ENCODE measurements around the gene FAM83F.
A peak's percentile ranks its signal among the peaks of the same experiment; 100 is the strongest.
"Not testable (repeated sequence)": the region's sequence is repeated elsewhere in the genome, so short reads cannot be mapped to it uniquely, and the experiment has no call there.

Gene FAM83F

DNA sequence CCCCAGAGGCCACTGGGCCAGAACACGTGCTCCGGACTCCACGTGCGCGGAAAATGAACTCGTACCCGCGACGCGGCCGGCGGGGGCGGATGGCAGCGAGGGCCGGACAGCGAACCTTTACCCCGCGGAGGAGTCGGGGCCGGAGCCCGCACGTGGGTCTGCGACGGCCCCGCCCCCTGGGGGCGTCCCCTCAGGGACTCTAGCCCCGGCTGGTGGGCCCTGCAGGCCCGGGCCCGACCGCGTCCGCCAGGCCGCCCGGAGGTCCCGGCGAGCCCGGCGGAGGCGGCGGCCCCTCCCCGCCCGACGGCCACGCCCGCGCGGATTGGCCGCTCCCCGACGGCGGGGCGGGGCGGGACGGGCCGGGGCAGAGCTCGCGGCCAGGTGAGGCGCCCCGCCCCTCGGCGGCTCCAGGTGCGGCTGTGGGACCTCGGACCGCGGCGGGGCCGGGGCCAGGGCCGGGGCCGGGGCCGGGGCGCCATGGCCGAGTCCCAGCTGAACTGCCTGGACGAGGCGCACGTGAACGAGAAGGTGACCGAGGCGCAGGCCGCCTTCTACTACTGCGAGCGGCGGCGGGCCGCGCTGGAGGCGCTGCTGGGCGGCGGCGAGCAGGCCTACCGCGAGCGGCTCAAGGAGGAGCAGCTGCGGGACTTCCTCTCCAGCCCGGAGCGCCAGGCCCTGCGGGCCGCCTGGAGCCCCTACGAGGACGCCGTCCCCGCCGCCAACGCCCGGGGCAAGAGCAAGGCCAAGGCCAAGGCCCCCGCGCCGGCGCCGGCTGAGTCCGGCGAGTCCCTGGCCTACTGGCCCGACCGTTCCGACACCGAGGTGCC lies at the start of gene FAM83F:
Gene FAM83F (plus strand): TSS at position 389 of the 827 bp plus-strand sequence. CDS start 89 bp downstream, at position 478.
- no peak for DNase-seq

DNA sequence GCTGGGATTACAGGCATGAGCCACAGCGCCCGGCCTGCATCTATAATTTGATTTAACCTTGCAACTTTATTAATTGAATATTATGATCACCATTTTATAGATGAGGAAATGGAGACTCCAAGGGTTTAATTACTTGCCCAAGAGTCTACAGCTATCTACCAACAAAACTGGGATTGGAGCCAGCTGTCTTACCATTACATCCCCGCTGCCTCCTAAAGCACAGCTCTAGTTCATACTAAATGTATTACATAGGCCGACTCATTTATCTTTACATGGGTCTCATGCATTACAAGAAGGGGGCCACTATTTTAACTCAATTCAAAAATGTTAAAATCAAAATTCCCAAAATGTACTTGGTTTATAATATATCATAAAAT lies 48.6 kb upstream of the FAM83F start:
- DNase-seq = no peak

DNA sequence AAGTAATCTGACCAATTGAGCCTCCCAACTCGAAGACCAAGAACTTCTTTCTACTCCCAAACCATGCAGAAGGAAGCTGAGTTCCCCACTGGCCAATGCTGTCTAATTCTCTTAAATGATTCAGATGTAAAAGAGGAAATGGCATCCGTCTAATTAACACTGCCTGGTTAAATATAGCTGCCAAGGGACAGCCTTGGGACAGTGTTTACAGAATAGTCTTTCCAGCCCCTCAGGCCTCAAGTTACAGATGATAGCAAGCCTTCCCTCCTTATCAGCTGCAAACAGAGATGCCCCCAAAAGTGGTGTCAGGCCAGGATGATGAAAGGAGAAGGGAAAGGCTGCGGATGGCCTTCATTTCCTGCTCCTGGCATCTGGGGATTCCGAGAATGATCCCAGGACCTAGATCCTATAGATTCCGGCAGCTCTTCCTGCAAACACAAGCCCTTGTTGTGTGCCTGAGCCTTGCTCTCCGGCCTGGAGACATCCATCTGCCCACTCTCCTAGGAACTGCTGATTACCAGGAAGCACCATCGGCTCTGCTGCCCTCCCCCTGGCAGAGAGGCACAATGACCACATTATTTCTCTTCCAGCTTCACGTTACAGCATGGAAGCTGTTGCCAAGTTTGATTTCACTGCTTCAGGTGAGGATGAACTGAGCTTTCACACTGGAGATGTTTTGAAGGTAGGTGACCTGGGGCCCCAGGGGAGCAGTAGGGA lies 48.1 kb upstream of the FAM83F start:
- no peak for DNase-seq

DNA sequence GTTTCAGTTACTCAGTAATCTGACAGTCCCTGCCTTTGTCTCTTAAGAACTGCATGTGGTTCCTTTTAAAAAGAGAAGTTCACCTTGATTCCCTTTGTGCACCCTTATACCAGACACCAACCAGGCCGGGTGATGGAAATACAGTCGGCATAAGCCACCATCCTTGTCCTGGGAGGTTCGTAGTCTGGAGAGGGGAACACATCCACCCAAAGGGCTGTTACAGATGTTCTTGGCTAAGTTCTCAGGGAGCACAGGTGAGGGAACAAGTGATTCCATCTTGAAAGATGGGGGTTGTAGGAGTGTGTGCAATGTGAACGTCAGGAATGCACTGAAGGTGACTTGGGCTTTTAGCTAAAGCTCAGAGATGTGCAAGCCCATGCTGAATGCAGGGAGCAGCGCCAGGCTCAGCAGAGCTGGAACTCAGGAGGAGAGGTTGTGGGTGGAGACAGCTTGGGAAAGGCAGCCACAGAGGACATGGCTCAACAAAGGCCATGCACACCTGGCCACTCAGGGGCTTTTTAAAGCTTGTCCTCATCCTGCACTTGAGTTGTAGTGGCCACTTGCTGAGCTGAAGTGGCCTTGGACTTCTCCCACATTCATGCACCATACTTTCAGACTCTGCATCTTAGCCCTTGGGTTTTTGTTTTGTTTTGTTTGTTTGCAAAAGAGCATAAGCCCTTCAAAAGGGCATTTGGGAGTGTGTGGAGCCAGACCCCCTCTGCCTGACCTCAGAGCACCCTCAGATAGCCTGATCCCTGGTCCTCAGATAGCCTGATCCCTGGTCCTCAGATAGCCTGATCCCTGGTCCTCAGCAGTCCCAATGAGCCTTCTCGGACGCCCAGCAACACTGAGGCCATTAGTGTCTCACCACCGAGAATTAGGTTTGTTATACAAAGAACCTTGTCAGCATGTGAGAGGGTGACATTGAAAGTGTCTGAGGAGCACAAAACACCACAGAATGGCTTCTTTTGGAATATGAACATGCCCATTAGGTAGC lies 47.2 kb upstream of the FAM83F start:
- DNase-seq = no peak

DNA sequence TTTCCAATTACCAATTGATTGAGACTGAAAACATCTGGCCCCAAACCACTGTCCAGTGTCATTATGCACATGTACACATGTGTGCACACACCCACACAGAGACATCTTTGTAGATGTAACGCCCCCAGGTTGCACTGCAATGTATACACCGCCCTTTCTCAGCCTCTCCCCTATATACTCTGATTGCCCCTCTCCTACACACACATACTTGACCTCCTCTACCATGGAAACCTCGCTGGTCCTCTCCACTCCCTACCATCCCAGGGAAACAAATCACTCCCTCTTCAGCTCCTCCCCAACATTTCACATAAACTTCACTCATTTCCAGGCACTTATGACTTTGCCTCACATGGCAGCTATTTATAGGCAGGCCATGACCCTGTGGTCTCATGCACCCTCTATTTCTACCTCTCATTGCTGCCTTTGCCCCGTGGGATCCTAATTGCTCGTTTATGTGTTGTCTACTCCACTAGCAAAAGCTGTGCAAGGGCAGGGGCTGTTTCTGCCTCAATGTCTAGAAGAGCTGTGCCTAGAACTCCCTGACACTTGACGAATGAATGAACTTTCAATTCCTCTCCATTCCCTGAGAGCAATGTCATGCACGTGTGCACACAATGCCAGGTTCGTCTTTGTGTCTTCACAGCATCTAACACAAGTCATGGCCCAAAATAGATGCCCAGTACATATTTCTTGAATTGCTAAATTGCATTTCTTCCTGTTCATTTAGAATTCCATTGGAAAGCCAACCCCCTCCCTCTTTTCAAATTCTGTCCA lies 44.6 kb upstream of the FAM83F start:
- DNase-seq = no peak

DNA sequence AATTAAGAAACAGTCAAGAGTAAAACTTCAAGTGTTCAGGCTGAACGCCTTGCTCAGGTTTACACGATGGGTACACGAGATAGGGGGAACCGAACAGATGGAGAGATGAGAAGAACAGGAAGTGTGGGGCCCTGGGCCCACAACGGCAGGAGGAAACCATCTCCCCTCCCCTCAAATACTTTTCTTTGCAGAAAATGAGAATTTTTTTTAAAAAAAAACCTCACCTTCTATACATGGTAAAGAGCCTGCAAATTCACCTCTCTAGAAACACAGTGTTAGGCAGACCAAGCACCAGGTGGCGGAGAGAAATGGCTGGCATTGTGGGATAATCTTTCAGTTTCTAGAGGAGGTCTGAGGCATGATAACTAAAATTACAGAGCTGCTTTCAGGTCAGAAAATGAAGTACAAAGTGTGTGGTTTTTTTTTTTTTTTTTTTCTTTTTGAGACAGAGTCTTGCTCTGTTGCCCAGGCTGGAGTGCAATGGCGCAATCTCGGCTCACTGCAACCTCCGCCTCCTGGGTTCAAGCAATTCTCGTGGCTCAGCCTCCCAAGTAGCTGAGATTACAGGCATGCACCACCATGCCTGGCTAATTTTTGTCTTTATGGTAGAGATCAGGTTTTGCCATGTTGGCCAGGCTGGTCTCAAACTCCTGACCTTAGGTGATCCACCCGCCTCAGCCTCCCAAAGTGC lies 43.0 kb upstream of the FAM83F start:
- not testable (repeated sequence) for DNase-seq

DNA sequence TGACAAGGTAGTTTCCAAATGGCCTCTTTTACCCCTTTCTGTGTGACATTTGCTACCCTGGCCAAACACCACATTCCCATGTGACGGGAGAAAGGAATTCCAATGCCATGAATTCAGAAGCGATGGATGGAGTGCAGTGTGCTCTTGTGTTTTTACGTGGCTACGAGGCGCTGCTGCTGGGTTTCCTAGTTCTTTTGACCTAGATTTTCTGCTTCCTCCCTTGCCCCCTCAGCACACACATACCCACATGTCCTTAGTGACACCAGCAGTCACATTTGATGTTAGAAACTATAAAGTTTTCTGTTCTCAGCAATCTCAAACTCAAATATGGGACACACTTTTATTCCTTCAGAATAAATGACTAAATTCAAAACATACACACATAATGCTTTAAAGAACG lies 42.4 kb upstream of the FAM83F start:
- no peak for DNase-seq

DNA sequence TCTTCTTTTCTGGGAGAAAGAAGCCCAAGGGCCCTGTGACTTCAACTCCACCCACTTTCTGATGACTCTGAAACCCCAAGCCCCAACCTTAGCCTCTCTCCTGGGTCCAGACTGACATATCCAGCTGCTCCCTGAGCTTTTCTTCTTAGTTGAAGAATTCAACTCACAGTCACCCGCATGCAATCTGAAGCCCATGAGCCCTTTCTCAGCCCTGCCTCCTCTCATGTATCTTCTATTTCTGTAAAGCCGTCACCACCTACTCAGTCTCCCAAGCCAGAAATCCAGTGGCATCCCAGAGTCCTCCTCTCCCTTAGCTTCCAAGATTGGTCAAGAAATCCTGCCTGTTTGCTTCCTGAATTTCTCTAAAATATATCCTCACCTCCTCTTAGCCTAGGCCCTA lies 41.7 kb upstream of the FAM83F start:
- no peak for DNase-seq

DNA sequence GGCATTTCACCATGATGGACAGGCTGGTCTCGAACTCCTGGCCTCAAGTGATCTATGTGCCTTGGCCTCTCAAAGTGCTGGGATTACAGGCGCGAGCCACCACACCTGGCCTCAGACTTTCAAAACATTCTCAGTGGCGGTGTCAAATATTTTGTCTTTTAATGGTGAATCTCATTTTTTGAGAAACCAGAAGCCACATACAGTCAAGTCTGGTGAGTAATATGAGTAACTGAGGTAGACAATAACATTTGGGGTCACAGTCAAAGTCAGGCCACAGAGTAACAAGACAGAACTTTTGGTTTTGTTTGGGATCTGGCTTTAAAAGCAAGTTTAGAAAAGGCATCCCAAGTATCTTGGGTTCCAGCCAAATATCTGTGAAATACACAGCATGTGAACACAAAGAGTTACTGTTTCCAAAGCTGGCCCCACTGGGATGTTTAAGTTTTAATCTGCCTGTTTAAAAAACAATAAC lies 40.1 kb upstream of the FAM83F start:
- peak in 1 of 2 experiments; percentile 30 for DNase-seq

DNA sequence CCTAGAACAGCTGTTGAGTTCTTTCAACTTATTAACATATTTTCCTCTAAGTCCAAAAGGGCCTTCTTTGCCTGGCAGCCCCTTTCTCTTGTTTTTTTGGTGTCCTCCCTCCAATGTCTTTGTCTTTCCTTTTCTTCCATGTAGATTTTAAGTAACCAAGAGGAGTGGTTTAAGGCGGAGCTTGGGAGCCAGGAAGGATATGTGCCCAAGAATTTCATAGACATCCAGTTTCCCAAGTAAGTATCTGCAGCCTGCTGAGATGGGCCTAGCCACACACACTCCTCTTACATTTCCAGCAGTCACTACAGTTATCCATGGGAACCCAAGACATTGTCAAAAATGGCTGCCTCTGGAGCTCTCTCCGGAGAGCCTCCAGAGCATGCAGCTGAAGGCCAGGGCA lies 39.1 kb upstream of the FAM83F start:
- no peak for DNase-seq

DNA sequence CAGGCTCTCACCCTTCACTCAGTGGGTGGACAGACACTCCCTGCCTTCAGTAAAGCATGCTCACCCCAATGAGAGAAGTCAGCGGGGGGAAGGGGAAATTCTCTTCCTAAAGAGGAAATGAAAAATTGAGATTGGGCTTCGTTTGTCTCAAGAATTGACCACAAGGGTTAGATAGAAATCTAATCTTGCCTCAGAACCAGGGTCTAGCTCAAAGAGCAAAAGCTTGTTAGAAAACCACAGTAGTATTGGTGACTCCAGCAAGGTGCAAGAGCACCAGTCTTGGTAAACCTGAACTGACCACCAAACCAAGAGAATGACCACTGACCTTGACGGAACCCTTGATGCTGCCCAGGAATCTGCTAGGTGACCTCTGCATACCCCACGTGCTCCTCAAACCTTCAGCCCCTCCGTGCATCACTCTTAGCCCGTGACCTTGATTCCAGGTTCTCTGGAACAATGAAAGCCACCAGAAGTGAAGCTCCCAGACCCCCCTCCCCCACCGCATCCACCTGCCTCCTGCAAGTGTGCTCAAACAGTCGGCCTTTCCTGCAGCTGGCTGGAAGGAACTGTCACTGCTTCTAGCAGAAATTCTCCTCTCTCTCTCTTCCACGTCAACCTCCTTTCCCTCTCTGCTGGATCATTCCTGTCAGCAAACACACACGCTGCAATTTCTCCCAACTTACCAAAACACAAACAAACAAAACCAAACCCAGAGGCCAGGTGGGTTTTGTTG lies 37.7 kb upstream of the FAM83F start:
- no peak for DNase-seq

DNA sequence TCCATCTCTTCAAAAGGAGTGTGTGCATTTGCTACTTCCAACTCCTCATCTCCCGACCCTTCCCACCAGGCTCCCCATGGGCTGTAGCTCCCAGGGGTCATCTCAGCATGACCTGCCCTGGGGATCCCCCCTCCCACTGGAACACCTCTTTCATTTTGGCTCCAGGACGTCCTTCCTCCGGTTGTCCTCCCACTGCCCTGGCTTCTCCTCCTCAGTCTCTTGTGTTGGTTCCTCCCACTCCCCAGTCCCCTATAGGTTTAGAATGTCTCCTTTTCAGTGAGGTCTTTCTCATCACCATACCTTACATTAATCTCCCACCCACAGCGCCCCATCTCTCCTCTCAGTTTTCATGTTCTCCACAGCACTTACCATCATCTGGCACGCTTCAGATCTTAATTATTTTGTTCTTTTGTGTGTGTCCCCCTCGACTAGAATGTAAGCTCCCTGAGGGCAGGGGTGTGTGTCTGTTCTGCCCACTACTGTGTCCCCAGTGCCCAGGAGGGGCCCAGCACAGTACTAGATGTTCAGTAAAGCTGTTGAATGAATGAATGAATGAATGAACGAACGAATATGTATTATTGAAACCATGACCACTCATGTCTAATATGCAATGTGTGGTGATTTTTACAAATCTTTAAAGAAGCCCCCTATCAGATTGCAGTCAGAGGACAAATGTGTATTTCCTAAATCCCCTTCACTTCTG lies 36.6 kb upstream of the FAM83F start:
- no peak for DNase-seq

DNA sequence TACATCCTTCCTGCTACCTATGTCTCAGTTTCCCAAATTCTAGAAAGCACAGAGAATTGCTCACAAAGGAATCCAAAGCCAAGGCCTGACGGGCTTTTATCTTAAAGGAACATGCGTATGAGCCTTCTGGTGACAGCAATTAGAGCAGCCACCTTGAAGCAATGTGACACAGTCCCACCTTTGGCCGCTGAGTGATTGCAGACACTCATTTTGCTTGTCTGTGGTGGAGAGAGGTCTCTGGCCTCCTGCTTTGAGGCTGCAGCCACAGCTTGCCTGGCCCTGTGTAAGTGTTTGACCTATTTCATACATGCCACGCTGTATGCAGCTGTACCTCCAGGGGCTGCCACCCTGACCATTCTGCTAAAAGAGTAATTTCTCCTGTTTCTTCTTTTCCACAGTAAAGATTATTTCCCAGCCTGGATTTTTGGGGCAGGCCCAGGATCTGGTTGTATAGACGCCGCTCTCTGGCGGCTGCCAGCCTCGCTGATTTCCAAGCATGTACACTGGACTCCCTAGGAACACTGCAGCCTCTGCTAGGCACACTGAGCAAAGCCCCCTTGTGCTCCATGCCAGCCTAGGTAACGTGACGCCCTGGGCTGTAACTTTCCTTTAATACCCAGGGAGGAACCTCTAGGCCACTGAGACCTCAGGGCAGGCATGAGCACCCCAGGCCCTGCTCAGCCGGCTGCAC lies 35.7 kb upstream of the FAM83F start:
- no peak for DNase-seq

DNA sequence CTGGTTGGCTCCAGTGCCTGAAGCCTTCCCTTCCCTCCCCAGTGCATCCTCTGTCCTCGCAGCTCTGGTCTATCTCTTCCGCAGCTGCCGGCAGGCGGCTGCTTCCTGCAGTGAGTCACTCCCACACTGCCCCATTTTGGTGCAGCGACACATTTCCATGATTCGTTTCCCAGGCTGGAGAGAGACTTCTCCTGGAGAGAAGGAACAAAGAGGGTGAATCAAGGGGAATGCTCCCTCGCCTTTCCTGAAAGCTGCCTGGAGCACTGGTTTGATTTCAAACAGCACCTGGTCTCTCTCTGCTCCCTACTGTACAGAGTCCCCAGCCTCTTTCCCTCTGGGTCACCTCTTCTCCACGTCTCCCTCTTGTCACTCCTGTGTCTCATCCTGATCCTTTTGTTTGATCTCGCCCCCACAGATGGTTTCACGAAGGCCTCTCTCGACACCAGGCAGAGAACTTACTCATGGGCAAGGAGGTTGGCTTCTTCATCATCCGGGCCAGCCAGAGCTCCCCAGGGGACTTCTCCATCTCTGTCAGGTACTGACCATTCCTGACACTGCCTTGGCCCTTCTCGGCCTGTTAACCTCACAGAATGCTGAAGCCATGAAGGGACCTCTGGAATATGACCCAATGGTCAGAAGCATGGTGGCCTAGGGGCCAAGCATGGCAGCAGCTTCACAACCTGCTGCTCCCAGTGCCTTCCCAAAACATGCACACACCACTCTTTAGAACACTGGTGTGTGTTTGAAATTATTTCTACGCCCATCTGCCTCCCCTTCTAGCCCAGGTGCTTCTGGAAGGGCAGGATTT lies 34.9 kb upstream of the FAM83F start, which contains the start of gene TMA7B:
Gene TMA7B (plus strand): TSS at position 758 of the 808 bp plus-strand sequence. CDS start 3,978 bp downstream, outside the sequence.
- DNase-seq = no peak

DNA sequence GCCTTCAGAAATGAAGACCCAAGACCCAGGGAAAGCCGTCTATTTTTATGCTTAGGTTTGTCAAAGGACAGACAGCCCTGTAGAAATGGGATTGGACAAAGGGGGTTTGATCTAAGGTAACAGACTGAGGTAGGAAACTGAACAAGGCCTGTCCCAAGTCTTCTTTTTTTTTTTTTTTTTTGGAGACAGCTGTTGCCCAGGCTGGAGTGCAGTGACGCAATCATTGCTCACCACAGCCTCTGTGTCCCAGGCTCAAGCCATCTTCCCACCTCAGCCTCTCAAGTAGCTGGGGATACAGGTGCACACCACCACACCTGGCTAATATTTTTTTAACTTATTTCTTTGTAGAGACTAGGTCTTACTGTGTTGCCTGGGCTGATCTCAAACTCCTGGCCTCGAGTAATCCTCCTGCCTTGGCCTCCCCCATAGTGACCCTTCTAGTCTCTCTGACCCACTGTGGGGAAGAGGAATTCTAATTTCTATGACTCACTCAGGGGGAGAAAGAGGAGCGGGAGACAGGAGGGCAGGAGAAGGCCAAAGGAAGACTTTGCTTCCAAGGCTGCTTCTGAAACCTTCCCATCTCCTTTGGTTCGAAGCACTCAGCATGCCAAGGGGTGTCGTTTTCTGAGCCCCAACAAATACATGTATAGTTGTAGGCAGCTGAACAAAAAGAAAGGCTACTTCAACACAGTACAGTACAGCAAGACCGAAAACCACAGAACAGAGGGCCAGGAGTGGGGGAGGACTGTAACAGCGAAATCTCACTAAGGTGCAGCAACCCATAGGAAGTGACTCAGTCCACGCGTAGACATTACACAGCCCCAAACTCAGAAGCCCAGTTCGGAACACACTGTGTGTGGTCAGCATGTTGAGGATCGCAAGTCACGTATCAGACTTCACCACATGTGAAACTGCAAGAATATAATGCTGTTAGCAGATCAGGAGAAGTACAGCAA lies 33.7 kb upstream of the FAM83F start:
- no peak for DNase-seq

DNA sequence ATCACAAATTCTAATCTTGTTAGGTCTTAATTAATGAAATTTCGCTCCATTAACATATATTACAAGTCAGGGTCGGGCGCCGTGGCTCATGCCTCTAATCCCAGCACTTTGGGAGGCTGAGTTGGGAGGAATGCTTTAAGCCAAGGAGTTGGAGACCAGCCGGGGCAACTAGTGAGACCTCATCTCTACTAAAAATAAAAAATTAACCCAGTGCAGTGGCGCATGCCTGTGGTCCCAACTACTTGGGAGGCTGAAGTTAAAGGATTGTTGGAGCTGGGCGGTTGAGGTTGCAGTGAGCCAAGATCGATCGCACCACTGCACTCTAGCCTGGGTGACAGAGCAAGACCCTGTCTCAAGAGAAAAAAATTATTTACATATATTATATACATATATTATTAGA lies 32.7 kb upstream of the FAM83F start:
- DNase-seq = no peak

DNA sequence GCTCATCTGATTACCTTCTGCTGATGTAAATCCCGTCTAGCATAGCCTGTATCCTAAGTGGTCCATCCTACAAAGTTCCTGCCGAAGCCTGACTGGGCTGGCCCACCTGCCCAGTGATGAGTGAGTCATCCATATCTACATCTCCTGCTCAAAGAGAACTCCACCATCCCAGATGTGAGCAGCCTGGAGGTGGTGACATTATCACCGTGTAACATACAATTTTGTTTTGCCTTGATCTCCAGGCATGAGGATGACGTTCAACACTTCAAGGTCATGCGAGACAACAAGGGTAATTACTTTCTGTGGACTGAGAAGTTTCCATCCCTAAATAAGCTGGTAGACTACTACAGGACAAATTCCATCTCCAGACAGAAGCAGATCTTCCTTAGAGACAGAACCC lies 29.0 kb upstream of the FAM83F start:
- DNase-seq = no peak

Measured in NCI-H446 (cell line).